Skin of body (tissue), 2 donors: ENCODE results near the gene ABLIM1. TPM values are rescaled to one million over a fixed set of nuclear protein-coding genes. Genes with fewer than 3 reads are reported as not detected.
"Not testable (repeated sequence)": the region's sequence is repeated elsewhere in the genome, so short reads cannot be mapped to it uniquely, and the experiment has no call there.

ENCODE experiments used
- DNase-seq: peaks from one replicate; lab custom pipeline; 2025; lab: John Stamatoyannopoulos, UW
- total RNA-seq: library from RNA; depleted of rRNA; stranded (reverse); fragments of >200 nt; gene quantifications from one replicate; pipeline ENCODE4 v1.2.3, GENCODE V29; 2014

Gene ABLIM1
- total RNA-seq: 66.2 TPM

GRCh38 chr10:114658175-114658574, at the start of gene ABLIM1:
TSS of gene ABLIM1 (minus strand) at chr10:114658275. CDS start at chr10:114658200, 75 bp downstream.
- DNase-seq: no peak

DNA sequence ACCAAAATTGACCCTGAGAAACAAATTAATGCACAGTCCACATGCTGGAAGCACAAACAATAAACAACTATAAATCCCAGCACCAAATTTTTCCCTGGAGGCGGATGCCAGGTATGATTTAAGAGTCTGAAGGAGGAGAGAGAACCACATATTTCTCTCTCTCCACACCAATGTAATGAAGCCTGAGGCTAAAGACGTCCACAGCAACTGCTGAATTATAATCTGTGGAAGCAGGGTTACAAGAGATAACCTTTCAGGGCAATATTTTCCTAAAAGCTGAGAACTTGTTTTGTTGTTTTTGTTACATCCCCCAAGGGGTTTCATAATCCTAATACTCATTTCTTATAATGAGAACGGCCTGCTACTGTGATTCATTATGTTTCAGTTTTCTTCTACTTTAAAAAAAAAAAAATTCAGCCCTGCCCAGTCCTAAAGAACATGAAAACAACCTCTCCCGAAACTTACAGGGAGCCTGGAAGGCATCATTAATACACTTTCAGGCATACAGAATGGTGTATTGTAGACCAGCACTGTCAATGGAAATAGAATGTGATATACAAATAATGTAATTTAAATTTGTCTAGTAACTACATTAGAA, 48.5 kb upstream of the ABLIM1 start:
- DNase-seq: no peak

- no peak for DNase-seq
Measured at GRCh38 chr10:114704679-114705078, 46.6 kb upstream of the ABLIM1 start.

DNA sequence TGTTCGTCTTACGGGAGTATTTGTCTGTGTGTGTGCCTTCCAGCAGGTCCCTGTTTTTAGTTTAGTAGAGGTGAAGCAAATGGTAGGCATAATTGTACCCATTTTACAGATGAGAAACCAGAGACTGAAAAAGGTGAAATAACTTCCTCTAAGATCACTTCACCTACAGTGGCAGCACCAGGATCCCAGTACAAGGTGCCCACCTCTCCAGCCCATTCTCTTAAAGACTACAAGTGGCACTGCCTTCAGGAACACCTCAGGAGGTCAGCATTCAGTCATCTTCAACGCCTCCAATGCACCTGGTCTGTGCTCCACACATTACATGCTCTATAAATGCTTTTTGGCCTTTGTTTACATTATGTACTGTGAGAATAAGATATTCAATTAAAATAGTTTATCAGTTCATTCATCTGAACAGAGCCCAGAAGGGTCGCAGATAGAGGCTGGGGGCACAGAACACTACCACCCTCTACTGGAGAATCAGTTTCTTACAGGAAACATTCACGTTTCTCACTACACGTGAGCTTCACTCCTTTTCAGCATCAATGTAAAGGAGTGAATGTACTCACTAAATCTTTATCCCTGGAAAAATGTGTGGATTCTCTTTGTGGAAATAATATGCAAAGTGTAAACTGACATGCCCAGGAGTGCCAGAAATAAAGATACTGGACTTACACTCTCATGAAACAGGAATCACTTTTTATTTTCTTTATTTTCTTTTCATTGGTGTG, 45.5 kb upstream of the ABLIM1 start:
- no peak for DNase-seq

DNA sequence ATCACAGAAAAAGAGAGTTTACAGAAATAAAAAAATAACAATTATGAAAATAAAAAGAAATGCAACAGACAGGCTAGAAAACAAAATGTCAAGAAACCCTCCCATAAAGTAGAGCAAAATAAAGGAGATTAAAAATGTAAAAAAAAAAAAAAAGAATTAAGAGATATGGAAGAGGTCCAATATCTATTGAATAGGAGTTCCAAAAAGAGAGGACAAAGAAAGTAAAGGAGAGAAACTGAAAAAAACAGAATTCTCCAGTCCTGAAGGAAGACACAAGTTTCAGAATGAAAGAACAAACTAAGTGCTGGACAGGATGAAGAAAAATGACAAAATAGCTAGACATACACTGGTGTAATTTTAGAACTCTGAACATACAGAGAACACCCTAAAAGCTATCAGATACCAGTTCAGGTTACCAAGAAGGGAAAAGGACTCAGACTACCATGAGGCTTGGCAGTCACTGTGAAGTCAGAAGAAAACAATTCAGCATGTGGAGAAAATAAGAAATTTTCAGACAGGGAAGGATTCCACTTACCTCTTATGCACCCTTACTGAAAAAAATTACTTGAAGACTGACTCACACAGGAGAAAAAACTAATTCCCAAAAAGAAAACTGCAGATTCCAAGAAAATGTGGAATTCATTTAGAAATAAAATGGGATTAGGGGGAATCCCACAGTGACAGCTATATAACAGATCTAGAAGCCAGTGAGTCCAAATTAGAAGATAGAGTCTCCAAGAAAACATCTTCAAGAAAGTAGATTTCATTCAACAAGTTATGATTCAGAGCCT, 40.4 kb upstream of the ABLIM1 start:
- DNase-seq: no peak

GRCh38 chr10:114697061-114697598, 39.1 kb upstream of the ABLIM1 start:
- DNase-seq: no peak

DNA sequence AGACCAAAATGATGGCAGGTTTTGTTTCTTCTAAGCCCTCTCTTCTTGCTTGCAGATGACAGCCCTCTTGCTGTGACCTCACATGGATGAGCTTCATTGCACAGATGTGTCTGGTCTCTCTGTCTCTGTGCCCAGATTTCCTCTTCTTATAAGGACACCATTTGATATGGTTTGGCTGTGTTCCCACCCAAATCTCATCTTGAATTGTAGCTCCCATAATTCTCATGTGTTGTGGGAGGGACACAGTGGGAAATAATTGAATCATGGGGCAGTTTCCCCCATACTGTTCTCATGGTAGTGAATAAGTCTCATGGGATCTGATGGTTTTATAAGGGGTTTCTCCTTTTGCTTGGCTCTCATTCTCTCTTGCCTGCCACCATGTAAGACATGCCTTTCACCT, 38.2 kb upstream of the ABLIM1 start:
- DNase-seq: not testable (repeated sequence)

DNA sequence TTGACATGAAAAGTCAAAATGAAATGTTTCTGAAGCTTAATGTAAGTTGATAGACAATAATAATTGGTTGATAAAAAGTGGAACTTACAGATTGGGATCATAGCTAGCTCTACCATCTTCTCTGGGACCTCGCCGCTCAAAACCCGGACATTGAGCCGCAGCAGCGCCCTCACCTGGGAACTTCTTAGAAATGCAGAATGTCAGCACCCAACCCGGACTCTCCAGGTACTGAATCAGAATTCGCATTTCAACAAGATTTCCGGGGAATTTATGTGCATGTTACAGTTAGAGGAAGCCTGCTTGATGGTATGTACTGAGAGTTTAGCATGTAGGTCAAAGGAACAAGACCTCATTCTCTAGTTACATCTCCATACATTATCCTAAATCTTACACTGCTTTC, 36.7 kb upstream of the ABLIM1 start:
- no peak for DNase-seq

GRCh38 chr10:114694062-114694461, 36.0 kb upstream of the ABLIM1 start:
- no peak for DNase-seq

DNA sequence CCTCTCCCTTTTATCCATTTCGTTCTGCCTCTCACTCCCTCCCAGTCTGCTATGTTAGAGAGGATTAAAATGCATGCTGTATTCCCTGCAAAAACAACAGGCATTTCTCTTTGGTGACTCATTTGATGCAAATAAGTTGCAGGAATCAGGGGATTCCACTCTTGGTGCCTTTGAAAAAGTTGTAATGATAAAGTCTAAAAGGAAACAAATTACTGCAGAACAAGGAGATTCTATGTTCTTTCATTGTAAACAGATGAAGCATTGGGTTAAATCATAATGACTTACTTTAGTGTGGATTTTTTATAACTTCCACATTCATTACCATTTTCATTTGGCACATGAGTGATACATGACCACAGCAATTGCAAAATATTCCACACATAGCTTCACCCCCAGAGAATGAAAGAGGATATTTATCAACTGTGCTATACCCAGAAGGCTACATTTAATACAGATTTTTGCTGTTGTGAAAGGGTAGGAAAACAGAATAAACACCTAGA, 33.4 kb upstream of the ABLIM1 start:
- DNase-seq: no peak

DNA sequence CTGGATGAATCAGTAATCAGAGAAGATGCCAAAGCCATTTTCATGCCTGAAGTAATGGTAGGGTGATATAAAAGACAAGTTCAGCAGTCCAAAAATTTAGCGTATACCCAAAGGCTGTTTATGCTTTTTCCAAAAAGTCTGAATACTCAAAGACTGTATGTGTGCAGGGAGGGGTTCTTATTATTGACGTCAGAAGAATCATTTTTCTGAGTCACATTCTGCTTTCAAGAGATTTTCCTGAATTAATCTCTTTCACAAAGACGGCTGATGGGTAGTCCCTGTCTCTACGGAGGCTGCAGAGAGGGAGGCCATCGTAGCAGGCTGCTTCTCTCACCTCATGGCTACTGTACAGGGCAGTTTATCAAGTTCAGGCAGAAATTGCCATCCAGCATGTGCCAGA, 30.7 kb upstream of the ABLIM1 start:
- DNase-seq: no peak

- no peak for DNase-seq
Measured at GRCh38 chr10:114687459-114687858, 29.4 kb upstream of the ABLIM1 start.

GRCh38 chr10:114686013-114686412, 27.9 kb upstream of the ABLIM1 start:
- no peak for DNase-seq

- DNase-seq: no peak
Measured at GRCh38 chr10:114685456-114685855, 27.4 kb upstream of the ABLIM1 start.

- DNase-seq: peak; percentile 31
Measured at GRCh38 chr10:114684822-114685209, 26.7 kb upstream of the ABLIM1 start.

DNA sequence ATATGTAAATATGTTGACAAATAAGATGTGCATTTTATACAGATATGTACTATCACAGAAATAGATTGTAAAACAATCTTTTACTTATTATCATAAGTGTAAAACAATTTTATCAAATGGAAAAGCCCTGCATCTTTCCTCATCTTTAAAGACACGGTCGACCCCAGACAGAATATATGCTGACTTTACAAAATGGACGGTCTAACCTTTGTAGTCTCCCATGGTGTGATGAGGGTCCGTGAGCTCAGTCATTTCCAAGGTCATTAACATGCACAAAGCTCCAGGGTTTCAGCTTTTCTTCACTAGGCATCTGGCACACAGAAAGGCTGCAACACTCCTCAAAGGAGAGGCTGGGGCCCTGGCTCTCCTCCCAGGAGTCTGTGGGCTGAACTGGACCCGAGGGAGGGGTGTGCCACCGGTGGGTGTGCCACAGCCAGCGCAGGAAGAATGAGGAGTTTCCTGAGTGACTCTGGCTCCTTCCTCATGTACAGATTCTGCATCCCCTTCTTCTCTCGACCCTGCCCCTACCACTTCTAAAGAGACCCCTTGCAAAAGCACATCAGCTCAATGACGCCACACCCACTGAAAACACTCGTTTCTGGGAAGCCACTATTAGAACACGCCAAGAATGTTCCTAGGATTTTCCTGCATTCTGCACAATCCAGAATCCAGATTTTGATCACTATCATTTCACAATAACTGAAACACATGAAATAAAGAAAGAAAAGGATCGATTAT, 26.2 kb upstream of the ABLIM1 start:
- DNase-seq: peak; percentile 60

DNA sequence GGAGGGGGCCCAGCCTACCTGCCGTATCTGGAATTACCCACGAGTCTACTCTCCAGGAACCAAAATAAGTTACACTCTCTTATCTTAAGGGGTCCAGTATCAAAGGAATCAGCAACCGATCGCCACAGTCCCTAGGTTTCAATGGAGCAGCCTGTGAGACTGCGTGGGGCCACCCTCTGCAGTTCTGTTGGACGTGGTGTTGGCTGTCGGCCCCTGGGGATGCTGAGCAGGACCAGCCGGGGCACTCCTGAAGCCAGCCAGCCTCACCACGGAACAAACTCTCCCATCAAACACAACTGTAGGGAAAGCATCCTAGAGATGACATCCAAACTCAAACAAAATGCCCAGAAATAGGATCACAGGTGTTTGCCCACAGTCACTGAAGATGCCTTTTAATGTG, 25.5 kb upstream of the ABLIM1 start:
- no peak for DNase-seq

GRCh38 chr10:114683162-114683561, 25.1 kb upstream of the ABLIM1 start:
- peak; percentile 19 for DNase-seq

DNA sequence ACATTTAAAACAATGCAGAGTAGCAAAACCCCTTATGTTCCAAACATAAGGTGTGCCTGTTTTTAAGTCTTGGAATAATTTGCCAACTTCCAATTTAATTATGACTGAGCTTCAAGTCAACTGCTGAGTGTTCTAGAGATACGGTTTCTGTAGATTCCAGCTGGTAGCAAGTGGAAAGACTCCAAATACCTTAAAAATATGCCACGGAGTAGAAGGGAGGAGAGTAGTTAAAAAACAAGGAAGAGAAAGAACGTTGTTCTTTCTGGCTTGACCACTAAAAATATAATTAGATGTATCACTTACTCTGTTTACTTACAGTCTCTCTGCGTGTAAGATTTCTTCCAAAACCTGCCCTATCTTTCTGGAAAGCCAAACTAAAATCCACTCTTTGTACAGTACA, 24.5 kb upstream of the ABLIM1 start:
- no peak for DNase-seq

- DNase-seq: no peak
Measured at GRCh38 chr10:114682121-114682520, 24.0 kb upstream of the ABLIM1 start.

DNA sequence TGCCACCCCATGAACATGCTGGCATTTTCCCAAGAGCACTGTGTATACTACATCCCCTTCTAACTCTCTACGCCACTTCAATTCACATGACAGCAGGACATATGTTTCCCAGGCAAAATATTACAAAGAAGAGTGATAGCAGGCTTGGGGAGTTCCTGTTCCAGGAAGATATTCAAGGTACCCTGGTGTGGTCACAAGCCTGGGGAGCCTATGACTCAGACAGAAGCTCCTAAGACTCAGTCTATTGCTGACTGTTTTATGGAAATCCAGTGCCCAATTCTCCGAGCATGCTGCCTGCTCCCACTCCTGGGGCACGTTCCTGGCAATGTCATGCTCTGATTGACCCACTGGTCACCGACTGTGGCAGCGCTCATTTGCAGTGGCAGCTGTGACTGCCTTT, 23.5 kb upstream of the ABLIM1 start:
- no peak for DNase-seq
